B cell (primary cell): ENCODE data around the gene PGPEP1. TPM values are rescaled to one million over a fixed set of nuclear protein-coding genes. Genes with fewer than 3 reads are reported as not detected.

Experiments
- ATAC-seq: fragments of 200-7000 bp; cut with Tn5 transposase; one replicate; pipeline ENCODE4 v1.10.0; 2021; ENCODE audit warnings: low read depth, mild to moderate bottlenecking, moderate number of reproducible peaks, moderate library complexity
- CTCF ChIA-PET: fragments of 350-600 bp; sonication (Branson Sonifier 250); formaldehyde crosslinking; loops from one replicate; lab custom pipeline; 2021; ENCODE audit warnings: antibody characterized with exemption, inconsistent platforms; lab: Charles Lee
- POLR2A ChIA-PET: fragments of 350-600 bp; sonication (Branson Sonifier 250); formaldehyde crosslinking; loops from one replicate; lab custom pipeline; 2021; ENCODE audit warnings: antibody characterized with exemption; lab: Charles Lee
- DNase-seq: peaks from one replicate; pipeline ENCODE4 v3.0.0; 2013
- H2AFZ ChIP-seq: 2 replicates; pipeline ENCODE4 v1.6.1; 2012; ENCODE audit warnings: mild to moderate bottlenecking, low read depth, low read length; ENCODE audit not compliant: insufficient read depth, poor library complexity, severe bottlenecking
- H3K27ac ChIP-seq, 2 donors: 1 replicate in 1 of 2; 2 replicates in 1 of 2; pipeline ENCODE4 v1.5.1; 2012 to 2013; ENCODE audit warnings: low read length in 2 of 2, mild to moderate bottlenecking in 2 of 2, moderate library complexity in 1 of 2
- H3K27me3 ChIP-seq, 4 experiments: fragments of 200-600 bp in 1 of 4; sonication (generic) in 1 of 4; replicated peaks in 1 of 4; 1 replicate in 2 of 4; 2 replicates in 2 of 4; pipeline versions ENCODE4 v1.6.1 to v1.7.0; 2013 to 2016; ENCODE audit warnings: low read length in 3 of 4, mild to moderate bottlenecking in 2 of 4, mixed read lengths in 1 of 4, moderate library complexity in 1 of 4; ENCODE audit not compliant: insufficient read depth in 4 of 4, control insufficient read depth in 3 of 4; ENCODE audit errors: control extremely low read depth in 1 of 4
- H3K36me3 ChIP-seq, 2 experiments: replicated peaks in 1 of 2; 1 replicate in 1 of 2; 2 replicates in 1 of 2; pipeline versions ENCODE4 v1.6.1 to v1.7.1; 2013; ENCODE audit warnings: low read length in 1 of 2; ENCODE audit not compliant: insufficient read depth in 2 of 2, control insufficient read depth in 1 of 2; ENCODE audit errors: control extremely low read depth in 1 of 2, extremely low read depth in 1 of 2
- H3K4me1 ChIP-seq, 2 donors: fragments of 200-600 bp in 1 of 2; sonication (generic) in 1 of 2; 1 replicate in 1 of 2; 2 replicates in 1 of 2; pipeline versions ENCODE4 v1.5.1 to v1.6.1; 2013 to 2017; ENCODE audit warnings: low read length in 2 of 2; ENCODE audit not compliant: control insufficient read depth in 2 of 2, insufficient read depth in 2 of 2
- H3K4me2 ChIP-seq: replicated peaks from 2 replicates; pipeline ENCODE3; 2012; ENCODE audit warnings: mild to moderate bottlenecking, low read depth, low read length; ENCODE audit not compliant: poor library complexity, severe bottlenecking
- H3K4me3 ChIP-seq, 5 experiments: fragments of 200-600 bp in 1 of 5; sonication (generic) in 1 of 5; 1 replicate in 3 of 5; 2 replicates in 2 of 5; pipeline versions ENCODE4 v1.5.1 to v1.7.0; 2011 to 2016; ENCODE audit warnings: low read length in 4 of 5, mild to moderate bottlenecking in 4 of 5, low read depth in 2 of 5, control low read depth in 1 of 5, moderate library complexity in 1 of 5; ENCODE audit not compliant: insufficient read depth in 1 of 5; ENCODE audit errors: control extremely low read depth in 1 of 5, extremely low read depth in 1 of 5
- H3K79me2 ChIP-seq: fragments of 200-600 bp; sonication (generic); one replicate; pipeline ENCODE4 v1.6.0; 2016; ENCODE audit warnings: low read length; ENCODE audit not compliant: control insufficient read depth, insufficient read depth
- H3K9ac ChIP-seq: fragments of 200-600 bp; sonication (generic); 2 replicates; pipeline ENCODE4 v1.6.1; 2017; ENCODE audit warnings: mild to moderate bottlenecking, low read length, moderate library complexity
- H3K9me3 ChIP-seq, 3 donors: one replicate each; pipeline versions ENCODE4 v1.6.1 to v1.7.1; 2013; ENCODE audit warnings: low read length in 2 of 3; ENCODE audit not compliant: control insufficient read depth in 2 of 3, insufficient read depth in 1 of 3; ENCODE audit errors: control extremely low read depth in 1 of 3
- H4K20me1 ChIP-seq: 2 replicates; pipeline ENCODE4 v1.6.0; 2012; ENCODE audit warnings: mild to moderate bottlenecking, low read length; ENCODE audit not compliant: insufficient read depth, control insufficient read depth, poor library complexity, severe bottlenecking
- H3K27ac Mint-ChIP-seq: one replicate; pipeline ENCODE4 v1.8.0; 2021; ENCODE audit warnings: mixed read lengths
- H3K27me3 Mint-ChIP-seq: one replicate; pipeline ENCODE4 v1.8.0; 2021; ENCODE audit warnings: mixed read lengths
- H3K4me1 Mint-ChIP-seq: one replicate; pipeline ENCODE4 v1.8.0; 2021; ENCODE audit warnings: mixed read lengths
- H3K4me3 Mint-ChIP-seq: one replicate; pipeline ENCODE4 v1.8.0; 2021; ENCODE audit warnings: mixed read lengths
- H3K9me3 Mint-ChIP-seq: one replicate; pipeline ENCODE4 v1.8.0; 2022; ENCODE audit warnings: mixed read lengths; ENCODE audit not compliant: insufficient read depth
- EZH2 ChIP-seq: IDR thresholded peaks from 2 replicates; pipeline ENCODE4 v1.6.1; 2012; ENCODE audit warnings: borderline replicate concordance, low read depth, mild to moderate bottlenecking, moderate library complexity, low read length; ENCODE audit not compliant: insufficient read depth, poor library complexity, severe bottlenecking
- WGBS: methylation state at CpG from one replicate; pipeline ENCODE4 v1.1.5; 2013; ENCODE audit warnings: missing lambda C conversion rate; ENCODE audit not compliant: insufficient coverage; 5-methylcytosine and 5-hydroxymethylcytosine counted together
- intact Hi-C: fragments of 100-400 bp; cut with micrococcal nuclease; formaldehyde crosslinking; loops from one replicate; pipeline ENCODE4 v1.10.0; 2022
- polyA plus RNA-seq: library from polyadenylated mRNA; depleted of rRNA; stranded (reverse); fragments of >200 nt; gene quantifications from 2 replicates; pipeline ENCODE4 v1.2.3, GENCODE V29; 2012
- total RNA-seq, 2 donors: library from RNA; stranded (reverse); fragments of 120-200 nt in 1 of 2; gene quantifications; 1 replicate in 1 of 2; 2 replicates in 1 of 2; pipeline versions ENCODE4 v1.2.3 to v1.2.4, GENCODE V29; 2013 to 2022
- TF ChIP-seq, protein P1 (sequence below): fragments of 200-600 bp; IDR thresholded peaks from one replicate; pipeline ENCODE4 v1.8.0; 2022; ENCODE audit warnings: antibody characterized with exemption, mild to moderate bottlenecking

The PGPEP1 gene
- total and polyA plus RNA-seq, 2 donors (not counting 1 experiment from before 2014, with no cell fraction given) = 17.6 to 20.9 TPM

DNA sequence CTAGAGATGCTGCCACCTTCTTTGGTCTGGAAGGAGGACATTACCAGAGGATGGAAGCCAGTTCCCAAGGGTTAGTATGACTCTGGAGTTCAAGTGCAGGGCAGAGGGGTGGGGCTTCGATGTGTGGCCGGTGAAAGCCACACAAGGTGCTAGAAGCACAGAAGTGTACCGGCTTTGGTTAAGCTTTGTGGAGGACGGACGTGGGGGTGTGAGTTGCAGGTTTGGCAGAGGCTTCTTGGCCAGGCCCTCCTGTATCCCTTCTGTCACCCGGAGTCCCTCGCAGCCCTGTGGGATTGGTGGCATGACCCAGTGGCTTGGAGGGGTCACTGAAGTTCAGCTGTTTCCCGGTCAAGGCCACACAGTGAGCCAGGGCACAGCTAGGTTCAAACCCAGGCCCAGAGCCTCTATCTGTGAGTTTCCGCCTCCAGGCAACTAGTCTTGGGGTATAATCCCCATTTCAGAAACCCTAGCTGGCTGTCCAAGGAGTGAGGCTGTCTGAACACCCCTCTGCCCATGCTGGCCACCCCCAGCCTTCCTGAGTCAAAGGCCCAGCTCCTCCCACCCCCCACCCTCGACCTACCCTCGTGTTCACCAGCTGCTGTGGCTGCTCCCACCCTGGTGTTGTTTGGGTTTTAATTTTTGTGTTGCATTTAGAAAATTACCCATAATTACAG lies 74.2 kb downstream of the PGPEP1 start:
- H4K20me1 ChIP-seq = peaks cover 19% of the 10 kb centered on the region
- H2AFZ ChIP-seq = no peak overlapping the region
- WGBS = 25% methylated on average over 9 of the region's 11 CpGs
- H3K27me3 ChIP-seq = peaks cover 0 to 71% (median 34%) of the 10 kb centered on the region in 4 experiments
- H3K36me3 ChIP-seq = no peaks in the 10 kb centered on the region
- CTCF ChIA-PET = interaction anchor here (0.6 to 9.3 kb wide), 7 partner anchors 27 to 316 kb away, joined by 3 to 196 read pairs (median 5); partner anchors contain the start of gene GDF15
- no peak overlapping the region for H3K4me3 ChIP-seq
- peak overlapping the region; percentile 26 for H3K4me2 ChIP-seq
- H3K9me3 Mint-ChIP-seq = no peaks in the 10 kb centered on the region
- peaks cover 45% of the 10 kb centered on the region for H3K4me1 Mint-ChIP-seq
- no peak for TF ChIP-seq EZH2
- TF ChIP-seq, protein P1, sequence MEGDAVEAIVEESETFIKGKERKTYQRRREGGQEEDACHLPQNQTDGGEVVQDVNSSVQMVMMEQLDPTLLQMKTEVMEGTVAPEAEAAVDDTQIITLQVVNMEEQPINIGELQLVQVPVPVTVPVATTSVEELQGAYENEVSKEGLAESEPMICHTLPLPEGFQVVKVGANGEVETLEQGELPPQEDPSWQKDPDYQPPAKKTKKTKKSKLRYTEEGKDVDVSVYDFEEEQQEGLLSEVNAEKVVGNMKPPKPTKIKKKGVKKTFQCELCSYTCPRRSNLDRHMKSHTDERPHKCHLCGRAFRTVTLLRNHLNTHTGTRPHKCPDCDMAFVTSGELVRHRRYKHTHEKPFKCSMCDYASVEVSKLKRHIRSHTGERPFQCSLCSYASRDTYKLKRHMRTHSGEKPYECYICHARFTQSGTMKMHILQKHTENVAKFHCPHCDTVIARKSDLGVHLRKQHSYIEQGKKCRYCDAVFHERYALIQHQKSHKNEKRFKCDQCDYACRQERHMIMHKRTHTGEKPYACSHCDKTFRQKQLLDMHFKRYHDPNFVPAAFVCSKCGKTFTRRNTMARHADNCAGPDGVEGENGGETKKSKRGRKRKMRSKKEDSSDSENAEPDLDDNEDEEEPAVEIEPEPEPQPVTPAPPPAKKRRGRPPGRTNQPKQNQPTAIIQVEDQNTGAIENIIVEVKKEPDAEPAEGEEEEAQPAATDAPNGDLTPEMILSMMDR = no peak
- POLR2A ChIA-PET = no interaction called here
- H3K27ac Mint-ChIP-seq = no peak overlapping the region
- no peak for DNase-seq
- H3K27me3 Mint-ChIP-seq = peaks cover 53% of the 10 kb centered on the region
- no peak overlapping the region for H3K4me3 Mint-ChIP-seq
- ATAC-seq = no peak
- no peaks in the 10 kb centered on the region for H3K79me2 ChIP-seq
- peaks cover 0 to 28% (median 0%) of the 10 kb centered on the region in 3 donors for H3K9me3 ChIP-seq
- no peak overlapping the region for H3K9ac ChIP-seq
- intact Hi-C loops = no loop called here
- peaks cover 47 to 48% of the 10 kb centered on the region in 2 donors for H3K4me1 ChIP-seq
- H3K27ac ChIP-seq = no peak overlapping the region
